HG03108 (cell line): ENCODE measurements around the gene LEUTX.
"Not testable (repeated sequence)": the region's sequence is repeated elsewhere in the genome, so short reads cannot be mapped to it uniquely, and the experiment has no call there.

Experiments
- ATAC-seq: cut with Tn5 transposase; IDR thresholded peaks from one replicate; pipeline ENCODE4 v1.9.1; 2021; ENCODE audit warnings: moderate library complexity; ENCODE audit not compliant: unreplicated experiment

Gene LEUTX, protein sequence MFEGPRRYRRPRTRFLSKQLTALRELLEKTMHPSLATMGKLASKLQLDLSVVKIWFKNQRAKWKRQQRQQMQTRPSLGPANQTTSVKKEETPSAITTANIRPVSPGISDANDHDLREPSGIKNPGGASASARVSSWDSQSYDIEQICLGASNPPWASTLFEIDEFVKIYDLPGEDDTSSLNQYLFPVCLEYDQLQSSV

GRCh38 chr19:39778763-39779162 lies at the start of gene LEUTX:
LEUTX (plus strand) TSS chr19:39778854; CDS start chr19:39778921, 67 bp downstream.
- no peak for ATAC-seq

- ATAC-seq: no peak
Observed at GRCh38 chr19:39729594-39729993, 49.1 kb upstream of the LEUTX start.

DNA sequence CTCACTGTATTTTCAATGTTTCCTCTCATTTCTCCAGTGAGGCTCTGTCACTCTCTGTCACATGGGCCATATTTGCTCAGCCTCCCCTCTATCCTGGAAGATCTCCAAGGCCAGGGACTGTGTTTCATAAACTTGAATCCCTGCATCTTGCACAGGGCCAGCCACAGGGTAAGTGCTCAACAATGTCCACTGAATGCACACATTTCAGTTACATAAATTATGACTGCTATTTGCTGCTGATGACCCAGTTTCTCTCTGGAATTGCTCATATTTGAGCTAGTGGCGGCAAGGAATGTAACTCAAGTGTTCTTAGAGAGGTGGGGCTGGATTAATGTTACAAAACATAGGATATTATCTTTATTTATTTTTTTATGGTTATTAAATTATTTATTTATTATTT lies 47.0 kb upstream of the LEUTX start:
- no peak for ATAC-seq

GRCh38 chr19:39733841-39734240 lies 44.8 kb upstream of the LEUTX start:
- ATAC-seq: no peak

GRCh38 chr19:39735688-39736087 lies 43.0 kb upstream of the LEUTX start:
- no peak for ATAC-seq

- no peak for ATAC-seq
Observed at GRCh38 chr19:39736088-39736487, 42.6 kb upstream of the LEUTX start.

DNA sequence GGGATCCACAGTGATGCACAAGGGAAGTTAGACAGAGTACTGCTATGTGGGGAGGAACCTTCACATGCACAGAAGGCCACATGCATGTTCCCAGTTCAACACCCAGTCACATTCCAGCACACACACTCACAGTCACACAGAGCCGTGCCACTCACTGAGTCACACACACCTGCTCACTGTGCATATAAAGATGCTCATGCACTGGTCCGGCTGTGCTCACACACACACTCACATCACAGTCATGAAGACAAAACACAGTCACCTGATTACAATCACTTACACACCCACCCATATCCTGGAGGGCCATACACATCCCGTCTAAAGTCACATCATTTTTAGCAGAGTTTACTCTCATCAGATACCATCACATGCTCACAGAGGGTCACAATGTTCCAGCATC lies 41.3 kb upstream of the LEUTX start:
- no peak for ATAC-seq

DNA sequence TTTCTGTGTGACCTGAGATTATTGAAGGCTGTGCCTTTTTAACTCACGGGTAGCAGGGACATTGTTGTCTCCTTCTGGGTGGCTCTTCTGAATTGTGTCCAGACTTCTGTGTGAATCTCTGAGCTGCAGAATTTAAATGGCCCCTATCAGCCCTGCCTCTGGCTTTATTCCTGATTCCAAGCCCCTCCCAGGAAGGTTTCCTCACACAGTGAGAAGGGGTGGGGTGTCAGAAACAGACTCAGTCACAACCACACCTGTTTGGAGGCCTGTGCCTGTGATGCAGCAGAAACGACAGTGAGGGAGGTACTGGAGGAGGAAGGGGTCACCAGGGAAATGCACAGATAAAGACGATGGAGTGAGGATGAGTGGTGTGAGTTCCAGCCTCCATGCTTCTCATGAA lies 40.8 kb upstream of the LEUTX start, which contains the start of gene CLC:
CLC (minus strand) TSS at position 139 of the 400 bp plus-strand sequence; CDS start at position 62, 77 bp downstream.
- no peak for ATAC-seq

GRCh38 chr19:39738814-39739213 lies 39.8 kb upstream of the LEUTX start:
- no peak for ATAC-seq

DNA sequence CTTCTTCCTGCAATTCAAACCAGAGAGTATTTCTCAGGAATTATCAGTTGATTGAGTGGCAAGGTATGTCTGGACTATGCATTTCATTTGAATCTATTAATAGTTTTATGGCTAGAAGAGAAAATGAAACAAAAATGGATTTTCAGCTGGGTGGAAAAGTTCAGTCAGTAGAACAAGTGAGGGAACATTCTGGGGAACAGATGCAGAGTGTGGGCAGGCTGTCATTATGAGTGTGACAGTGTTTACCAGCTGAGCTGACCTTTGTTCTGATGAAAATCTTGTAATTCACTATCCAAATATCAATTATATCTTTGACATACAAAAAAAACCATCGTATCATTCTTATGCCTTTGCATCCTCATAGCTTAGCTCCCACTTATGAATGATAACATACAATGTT lies 38.3 kb upstream of the LEUTX start:
- no peak for ATAC-seq

DNA sequence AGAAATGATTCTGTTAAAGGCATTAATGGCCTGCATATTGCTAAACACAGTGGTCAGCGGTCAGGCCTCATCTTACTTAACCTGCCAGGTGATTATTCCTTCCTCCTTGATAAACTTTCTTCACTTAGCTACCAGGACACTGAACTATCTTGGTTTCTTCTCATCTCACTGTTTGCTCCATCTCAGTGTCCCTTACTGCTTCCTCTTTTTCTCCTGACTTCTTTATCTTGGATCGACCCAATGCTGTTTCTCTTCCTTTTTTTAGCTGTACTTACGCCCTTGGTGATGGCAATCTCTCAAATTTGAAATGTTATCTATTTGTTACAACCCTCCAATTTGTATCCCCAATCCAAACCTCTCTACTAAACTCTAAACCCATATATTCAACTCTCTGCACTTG lies 33.0 kb upstream of the LEUTX start:
- no peak for ATAC-seq

- ATAC-seq: no peak
Observed at GRCh38 chr19:39746836-39747529, 31.7 kb upstream of the LEUTX start.

DNA sequence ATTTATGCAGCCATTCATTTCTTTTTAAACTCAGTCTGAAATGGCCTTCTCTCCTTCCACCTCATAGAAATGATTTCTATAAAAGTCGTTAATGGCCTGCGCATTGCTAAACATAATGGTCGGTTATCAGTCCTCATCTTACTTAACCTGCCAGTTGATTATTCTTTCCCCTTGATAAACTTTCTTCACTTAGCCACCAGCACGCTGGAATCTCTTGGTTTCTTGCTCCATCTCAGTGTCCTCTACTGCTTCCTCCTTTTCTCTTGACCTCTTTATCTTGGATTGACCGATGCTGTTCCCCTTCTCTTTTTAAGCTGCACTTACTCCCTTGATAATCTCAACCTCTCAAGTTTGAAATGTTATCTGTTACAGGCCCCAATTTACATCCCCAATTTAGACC lies 28.7 kb upstream of the LEUTX start:
- no peak for ATAC-seq

DNA sequence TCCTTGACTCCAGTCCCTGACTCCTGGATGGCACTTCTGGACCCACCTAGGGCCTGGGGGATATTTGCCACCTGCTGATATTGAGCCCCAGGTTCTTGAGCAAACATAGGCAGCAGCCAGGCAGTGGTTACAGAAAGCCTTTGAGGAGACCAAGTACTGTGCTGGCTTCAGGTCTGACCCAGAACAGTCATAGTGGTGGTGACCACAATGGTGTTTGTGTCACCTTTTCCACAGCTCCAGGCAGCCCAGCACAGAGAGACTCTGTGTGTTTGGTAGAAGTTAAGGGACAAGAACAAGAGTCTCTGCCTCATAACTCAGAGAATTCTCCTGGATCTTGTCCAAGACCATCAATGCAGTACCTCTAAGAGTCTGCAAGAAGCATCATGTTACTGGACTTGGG lies 26.3 kb upstream of the LEUTX start:
- ATAC-seq: no peak

GRCh38 chr19:39752795-39753194 lies 25.9 kb upstream of the LEUTX start:
- no peak for ATAC-seq

DNA sequence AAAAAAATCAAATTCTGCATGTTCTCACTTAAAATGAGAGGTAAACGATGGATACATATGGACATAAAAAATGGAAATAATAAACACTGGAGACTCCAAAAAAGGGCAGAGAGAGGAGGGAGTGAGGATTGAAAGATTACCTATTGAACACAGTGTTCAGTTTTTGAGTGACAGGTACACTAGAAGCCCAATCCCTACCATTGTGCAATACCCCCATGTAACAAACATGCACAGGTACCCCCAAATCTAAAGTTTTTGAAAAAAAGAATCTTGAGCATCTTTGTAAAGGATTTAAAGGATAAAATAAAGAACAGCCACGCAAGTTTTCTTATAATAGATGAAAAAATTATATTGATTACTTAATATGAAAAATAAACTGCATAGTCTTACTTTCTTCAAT lies 24.1 kb upstream of the LEUTX start:
- no peak for ATAC-seq

GRCh38 chr19:39754971-39755370 lies 23.7 kb upstream of the LEUTX start:
- no peak for ATAC-seq

- ATAC-seq: no peak
Observed at GRCh38 chr19:39759457-39760184, 19.0 kb upstream of the LEUTX start.

GRCh38 chr19:39761851-39762250 lies 16.8 kb upstream of the LEUTX start:
- not testable (repeated sequence) for ATAC-seq

DNA sequence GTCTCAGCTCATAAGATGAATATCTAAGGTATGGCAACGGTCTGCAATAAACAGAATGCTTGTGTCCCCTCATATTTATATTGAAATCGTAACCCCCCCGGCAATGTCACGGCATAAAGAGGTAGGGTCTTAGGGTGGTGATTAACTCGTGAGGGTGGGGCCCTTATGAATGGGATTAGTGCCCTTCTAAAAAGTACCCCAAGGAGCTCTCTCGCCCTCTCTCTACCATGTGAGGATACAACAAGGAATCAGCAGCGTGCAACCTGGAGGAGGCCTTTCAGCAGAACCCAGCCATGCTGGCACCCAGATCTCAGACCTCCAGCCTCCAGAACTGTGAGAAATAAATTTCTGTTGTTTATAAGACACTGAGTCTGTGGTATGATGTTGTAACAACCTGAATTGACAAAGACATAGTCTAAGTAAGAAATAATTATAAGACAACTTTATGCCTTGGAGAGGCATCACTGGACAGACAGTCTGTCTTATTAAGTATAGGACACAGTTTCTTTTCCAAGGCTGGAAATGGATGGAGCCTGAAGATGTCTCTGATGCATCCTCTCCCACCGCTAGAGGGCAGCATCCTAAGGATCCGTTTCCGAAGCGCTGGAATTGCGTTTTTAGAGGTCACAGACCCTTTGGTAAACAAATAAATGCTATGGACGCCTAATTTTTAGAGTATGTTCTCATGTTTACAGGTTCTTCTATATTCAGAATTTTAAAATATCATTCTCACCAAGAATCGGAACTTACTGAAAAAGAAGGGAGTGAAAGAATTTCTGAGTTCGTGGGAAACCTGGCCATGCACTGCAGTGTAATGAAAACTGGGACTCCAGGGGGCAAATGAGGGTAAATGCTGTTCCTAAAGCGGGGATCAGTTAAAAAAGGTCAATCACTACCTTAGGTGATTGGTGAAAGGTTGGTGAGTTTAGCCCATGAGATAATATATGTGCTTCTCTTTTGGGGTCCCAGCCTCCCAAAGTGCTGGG lies 13.3 kb upstream of the LEUTX start:
- ATAC-seq: no peak

DNA sequence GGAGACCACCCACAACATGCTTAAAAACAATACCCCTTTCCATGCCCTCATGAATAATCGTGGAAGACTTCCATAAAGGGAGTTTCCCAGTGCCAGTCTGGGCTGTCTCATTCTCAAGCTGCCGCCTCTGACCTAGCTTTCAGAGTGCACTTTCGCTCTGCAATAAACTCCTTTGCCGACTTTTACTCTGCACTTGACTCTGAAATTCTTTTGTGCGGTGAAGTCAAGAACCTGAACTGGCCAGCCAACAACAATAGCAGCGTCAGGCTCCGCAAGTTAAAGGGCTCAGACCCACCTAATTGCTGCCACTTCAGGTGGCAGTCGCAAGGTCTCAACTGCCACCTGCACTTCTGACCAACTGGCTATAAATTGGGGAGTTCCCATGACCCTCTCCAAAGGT lies 10.3 kb upstream of the LEUTX start:
- ATAC-seq: no peak
